GM18505 (cell line): Measurements from ENCODE around the gene CAMK2G.

Experiments used
- ATAC-seq: cut with Tn5 transposase; IDR thresholded peaks from one replicate; pipeline ENCODE4 v1.9.1; 2021; ENCODE audit not compliant: unreplicated experiment
- POLR2A ChIP-seq: IDR thresholded peaks from 4 replicates; pipeline ENCODE4 v1.6.1; 2011; ENCODE audit warnings: borderline replicate concordance; ENCODE audit not compliant: insufficient read depth, insufficient read length; ENCODE audit errors: extremely low read depth

Gene CAMK2G

DNA sequence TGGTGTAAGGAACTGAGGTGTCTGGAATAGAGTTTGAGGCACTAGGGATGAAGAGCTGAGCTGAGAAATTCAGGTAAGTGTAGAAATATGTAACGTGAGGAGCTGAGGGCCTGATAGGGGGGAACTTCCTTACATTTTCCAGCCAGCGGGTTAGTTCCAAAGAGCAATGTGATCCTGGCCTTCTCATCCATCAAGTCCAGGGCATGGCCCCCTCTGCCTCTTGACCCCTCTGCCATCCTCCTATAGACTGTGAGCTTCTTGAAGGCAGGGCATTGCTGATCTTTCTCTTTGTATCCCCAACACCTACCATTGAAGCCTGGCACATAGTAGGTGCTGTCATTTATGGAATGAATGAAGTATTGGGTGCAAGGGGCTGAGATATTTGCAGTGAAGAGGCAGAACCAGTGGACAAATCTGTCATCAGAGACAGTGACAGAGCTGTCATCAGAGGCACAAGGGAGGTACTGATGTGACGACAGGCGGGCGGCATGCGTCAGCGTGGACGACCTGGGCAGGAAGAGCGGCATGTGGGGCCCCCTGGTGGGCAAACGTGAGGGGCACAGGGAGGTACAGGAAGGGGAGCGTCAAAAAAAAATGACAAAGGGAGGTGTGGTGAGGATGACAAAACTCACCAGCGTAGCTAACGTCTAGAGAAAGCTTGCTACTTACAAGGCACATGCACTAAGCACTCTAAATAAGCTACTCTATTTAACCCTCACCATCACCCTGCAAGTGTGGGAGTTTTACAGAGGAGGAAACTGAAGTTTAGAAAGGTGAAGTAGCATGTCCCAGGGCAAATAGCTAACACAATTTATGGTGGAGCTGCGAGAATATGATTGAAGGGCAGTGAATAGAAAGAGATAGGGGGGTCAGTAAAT, 5.2 kb upstream of the CAMK2G start:
- ATAC-seq, result peak; percentile 86

DNA sequence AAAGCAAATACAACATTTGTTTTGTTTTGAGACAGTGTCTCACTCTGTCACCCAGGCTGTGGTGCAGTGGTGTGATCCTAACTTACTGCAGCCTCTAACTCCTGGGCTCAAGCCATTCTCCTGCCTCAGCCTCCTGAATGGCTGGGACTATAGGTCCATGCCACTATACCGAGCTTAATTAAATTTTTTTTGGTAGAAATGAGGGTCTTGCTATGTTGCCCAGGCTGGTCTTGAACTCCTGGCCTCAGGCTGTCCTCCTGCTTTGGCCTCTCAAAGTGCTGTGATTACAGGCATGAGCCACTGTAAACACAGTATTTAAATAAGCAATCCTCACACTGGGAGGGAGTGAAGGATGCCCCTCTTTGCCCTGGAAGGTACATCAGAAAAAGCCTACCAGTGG, 4.0 kb upstream of the CAMK2G start:
- TF ChIP-seq POLR2A, result no peak
- ATAC-seq, result no peak

More for the DNA sequence above, 5.2 kb upstream of the CAMK2G start:
- TF ChIP-seq POLR2A, result no peak

GRCh38 chr10:73877533-73878160, 3.3 kb upstream of the CAMK2G start:
- TF ChIP-seq POLR2A, result no peak
- ATAC-seq, result no peak

DNA sequence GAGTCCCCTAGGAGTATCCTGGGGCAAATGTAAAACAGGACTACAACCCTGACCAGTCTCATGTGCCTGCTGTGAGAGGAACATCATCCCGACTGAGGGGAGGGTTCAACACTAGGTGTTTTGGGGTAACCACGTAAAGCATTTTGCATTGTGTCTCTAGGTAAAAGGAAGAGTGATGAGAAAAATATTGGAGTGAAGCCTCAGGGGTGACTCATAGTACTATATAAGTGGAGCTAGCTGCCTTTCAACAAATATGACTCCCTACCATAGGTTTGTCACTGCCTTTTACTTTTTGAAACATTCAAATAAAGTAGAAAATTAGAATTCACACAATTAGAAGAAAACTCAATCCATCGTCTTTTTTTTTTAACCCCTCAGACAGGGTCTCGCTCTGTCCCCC, 2.6 kb upstream of the CAMK2G start:
- TF ChIP-seq POLR2A, result no peak
- ATAC-seq, result no peak

- no peak for TF ChIP-seq POLR2A
- ATAC-seq, result no peak
Observed at GRCh38 chr10:73876566-73876965, 2.2 kb upstream of the CAMK2G start.

DNA sequence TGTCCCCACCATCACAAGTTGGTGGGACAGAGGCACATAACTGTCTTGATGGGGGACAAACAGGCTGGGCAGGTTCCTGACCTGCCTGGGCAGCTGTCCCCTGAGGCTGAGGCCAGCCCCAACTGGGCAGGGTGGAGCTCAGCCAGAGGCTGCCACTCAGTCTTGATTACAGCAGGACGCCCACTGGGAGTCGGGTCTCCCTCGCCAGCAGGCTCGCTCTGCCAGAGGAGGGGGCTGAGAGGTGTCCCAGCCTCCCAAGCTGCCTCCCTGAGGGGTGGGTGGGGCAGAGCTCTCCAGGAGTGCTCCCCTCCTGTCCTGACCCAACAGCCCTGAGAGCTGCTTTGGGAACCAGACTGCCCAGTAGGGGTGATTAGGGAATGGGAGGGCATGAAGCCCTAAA, 1.8 kb upstream of the CAMK2G start:
- no peak for TF ChIP-seq POLR2A
- no peak for ATAC-seq

DNA sequence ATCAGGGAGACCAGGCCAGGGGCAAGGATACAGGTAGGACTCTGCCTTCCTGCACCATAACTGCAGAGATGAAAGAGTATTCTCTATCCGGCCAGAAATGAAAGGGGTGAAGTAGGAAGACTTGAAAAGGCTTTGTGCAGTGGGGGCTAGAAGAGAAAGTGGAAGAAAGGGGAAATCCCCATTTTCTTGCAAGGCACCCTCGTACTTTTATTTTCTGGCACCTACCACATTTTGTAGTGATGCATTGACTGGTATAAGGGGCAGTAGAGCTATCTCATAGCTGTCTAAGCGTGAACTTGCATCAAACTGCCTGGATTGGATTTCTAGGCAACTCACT, 752 bp upstream of the CAMK2G start:
- no peak for TF ChIP-seq POLR2A
- no peak for ATAC-seq

GRCh38 chr10:73873838-73874215, 528 bp downstream of the CAMK2G start:
- ATAC-seq, result no peak
- TF ChIP-seq POLR2A, result no peak

DNA sequence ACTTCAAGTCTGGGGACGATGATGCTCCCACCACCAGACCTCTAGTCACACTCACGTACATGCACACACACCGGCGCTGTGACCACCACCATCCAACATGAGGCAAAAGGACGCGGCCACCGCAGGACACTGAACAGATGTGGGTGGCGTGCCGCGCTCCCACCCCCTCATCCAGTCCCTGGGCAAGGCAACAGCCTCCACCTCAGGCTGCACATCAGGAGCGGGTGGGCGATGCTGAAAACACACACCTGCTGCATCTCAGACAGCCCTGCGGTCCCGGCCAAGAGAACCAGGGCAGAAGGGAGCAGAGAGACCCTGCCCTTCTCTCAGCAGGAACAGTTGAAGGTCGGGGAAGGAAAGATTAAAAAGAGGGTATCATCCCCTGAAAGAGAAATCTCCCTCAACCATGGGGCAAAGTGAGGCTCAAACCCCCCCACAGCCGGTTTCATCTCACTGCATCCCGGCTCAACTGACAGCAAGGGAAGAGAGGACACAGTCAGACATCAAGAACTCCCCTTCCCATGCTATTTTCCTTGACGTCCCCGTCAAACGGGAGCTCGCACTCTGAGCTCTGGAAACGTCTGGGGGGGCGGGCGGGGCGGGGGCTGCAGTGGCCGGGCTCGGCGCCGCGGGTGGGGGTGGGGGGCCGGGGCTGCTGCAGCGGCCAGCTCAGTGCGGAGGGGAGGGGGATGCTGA, 1.1 kb downstream of the CAMK2G start:
- TF ChIP-seq POLR2A, result no peak
- no peak for ATAC-seq

GRCh38 chr10:73872190-73872710, 2.1 kb downstream of the CAMK2G start:
- no peak for TF ChIP-seq POLR2A
- ATAC-seq, result no peak

- TF ChIP-seq POLR2A, result no peak
- ATAC-seq, result no peak
Observed at GRCh38 chr10:73871295-73872189, 2.8 kb downstream of the CAMK2G start.

GRCh38 chr10:73868655-73869195, 5.6 kb downstream of the CAMK2G start:
- TF ChIP-seq POLR2A, result no peak
- ATAC-seq, result no peak
